AG04450 (cell line): ENCODE results near the gene ZBTB11. TPM values are rescaled to one million over a fixed set of nuclear protein-coding genes. Genes with fewer than 3 reads are reported as not detected.

Experiments used
- CTCF ChIA-PET: fragments of 300-600, 350-600 bp; formaldehyde crosslinking; extraction: SDS; loops from one replicate; lab custom pipeline; 2022; ENCODE audit warnings: antibody characterized with exemption, inconsistent platforms; lab: Charles Lee
- POLR2A ChIA-PET: fragments of 350-600 bp; formaldehyde crosslinking; extraction: SDS; loops from one replicate; lab custom pipeline; 2021; ENCODE audit warnings: antibody characterized with exemption, inconsistent platforms; lab: Yijun Ruan, JAX
- DNase-seq: peaks from one replicate; pipeline ENCODE4 v3.0.0-alpha.2; 2011; ENCODE audit warnings: low read depth, low spot score
- H3K27ac ChIP-seq: one replicate; pipeline ENCODE4 v1.5.1; 2012; ENCODE audit warnings: low read depth, low read length, control low read depth
- H3K27me3 ChIP-seq: one replicate; pipeline ENCODE4 v1.6.0; 2012; ENCODE audit warnings: low read length; ENCODE audit not compliant: control insufficient read depth, insufficient read depth
- H3K4me3 ChIP-seq: 2 replicates; pipeline ENCODE4 v1.5.1; 2011; ENCODE audit warnings: mild to moderate bottlenecking, low read depth, low read length, control low read depth
- H3K9me3 ChIP-seq: 2 replicates; pipeline ENCODE4 v1.5.1; 2012; ENCODE audit warnings: low read length; ENCODE audit not compliant: control insufficient read depth, insufficient read depth
- CTCF ChIP-seq: IDR thresholded peaks from 2 replicates; pipeline ENCODE4 v1.5.1; 2011; ENCODE audit warnings: low read depth, low read length, control low read depth, inconsistent platforms
- polyA plus RNA-seq: library from polyadenylated mRNA; depleted of rRNA; stranded (reverse); fragments of >200 nt; gene quantifications from 2 replicates; pipeline ENCODE4 v1.2.3, GENCODE V29; 2011

Gene ZBTB11
- polyA plus RNA-seq, 1 experiment, result 13.8 TPM

- Histone ChIP-seq H3K27me3 (peaks cover 3% of the 10 kb centered on the region), H3K9me3 (no peaks in the 10 kb centered on the region), H3K27ac (no peak overlapping the region), H3K4me3 (no peak overlapping the region)
- CTCF ChIA-PET, result no interaction called here
- POLR2A ChIA-PET, result no interaction called here
- no peak for TF ChIP-seq CTCF
- no peak for DNase-seq
Observed at GRCh38 chr3:101631098-101631796, 45.7 kb downstream of the ZBTB11 start.

GRCh38 chr3:101629219-101629618 is 47.7 kb downstream of the ZBTB11 start:
- H3K9me3 ChIP-seq, result peaks cover 6% of the 10 kb centered on the region
- H3K4me3 ChIP-seq, result no peak overlapping the region
- POLR2A ChIA-PET, result no interaction called here
- CTCF ChIA-PET, result no interaction called here
- no peak for TF ChIP-seq CTCF
- H3K27me3 ChIP-seq, result no peaks in the 10 kb centered on the region
- H3K27ac ChIP-seq, result no peak overlapping the region
- no peak for DNase-seq

- ChIA-PET POLR2A (no interaction called here), CTCF (no interaction called here)
- Histone ChIP-seq H3K27ac (no peak overlapping the region), H3K27me3 (no peaks in the 10 kb centered on the region), H3K9me3 (peaks cover 6% of the 10 kb centered on the region), H3K4me3 (no peak overlapping the region)
- no peak for TF ChIP-seq CTCF
- no peak for DNase-seq
Observed at GRCh38 chr3:101625879-101626278, 51.1 kb downstream of the ZBTB11 start.

- CTCF ChIA-PET, result no interaction called here
- no peak overlapping the region for H3K4me3 ChIP-seq
- no peak for DNase-seq
- POLR2A ChIA-PET, result no interaction called here
- H3K9me3 ChIP-seq, result peaks cover 6% of the 10 kb centered on the region
- no peak for TF ChIP-seq CTCF
- H3K27ac ChIP-seq, result no peak overlapping the region
- no peaks in the 10 kb centered on the region for H3K27me3 ChIP-seq
Observed at GRCh38 chr3:101624857-101625256, 52.1 kb downstream of the ZBTB11 start.

- Histone ChIP-seq H3K27ac (no peak overlapping the region), H3K4me3 (no peak overlapping the region), H3K9me3 (peaks cover 6% of the 10 kb centered on the region), H3K27me3 (no peaks in the 10 kb centered on the region)
- TF ChIP-seq CTCF, result no peak
- ChIA-PET CTCF (no interaction called here), POLR2A (no interaction called here)
- DNase-seq, result no peak
Observed at GRCh38 chr3:101623656-101624055, 53.3 kb downstream of the ZBTB11 start.
